HepG2 (cell line): ENCODE results near the gene AGAP1. TPM values are rescaled to one million over a fixed set of nuclear protein-coding genes. Genes with fewer than 3 reads are reported as not detected.

ENCODE experiments used
- CCDC6 ChIP-seq: sonication (generic); formaldehyde crosslinking; IDR thresholded peaks from 2 replicates; pipeline ENCODE4 v1.8.1; 2022; ENCODE audit warnings: mild to moderate bottlenecking, missing genetic modification reagents, moderate library complexity
- CENPX ChIP-seq: sonication (generic); formaldehyde crosslinking; IDR thresholded peaks from 2 replicates; pipeline ENCODE4 v1.9.0; 2021; ENCODE audit warnings: mild to moderate bottlenecking, missing genetic modification reagents, moderate library complexity
- CREM ChIP-seq, 2 experiments: sonication (generic) in 1 of 2; formaldehyde crosslinking in 1 of 2; IDR thresholded peaks; 2 replicates each; pipeline versions ENCODE4 v1.4.0 to v1.6.1; 2016 to 2020; ENCODE audit warnings: antibody characterized with exemption in 1 of 2, mild to moderate bottlenecking in 1 of 2, missing genetic modification reagents in 1 of 2
- CSRNP2 ChIP-seq: sonication (generic); formaldehyde crosslinking; conservative IDR thresholded peaks from 2 replicates; pipeline ENCODE4 v1.8.0; 2022; ENCODE audit warnings: low read depth, missing genetic modification reagents
- GLI4 ChIP-seq: sonication (generic); formaldehyde crosslinking; IDR thresholded peaks from 2 replicates; pipeline ENCODE4 v1.5.1; 2020; ENCODE audit warnings: missing genetic modification reagents, mild to moderate bottlenecking, moderate library complexity, borderline replicate concordance
- HDAC6 ChIP-seq: fragments of 200-600 bp; sonication (generic); IDR thresholded peaks from 2 replicates; pipeline ENCODE4 v1.7.0; 2017; ENCODE audit warnings: mild to moderate bottlenecking, antibody characterized with exemption, low read length, low read depth
- HNRNPLL ChIP-seq: fragments of 200-400 bp; formaldehyde crosslinking; IDR thresholded peaks from 2 replicates; pipeline ENCODE4 v1.6.1; 2017; ENCODE audit warnings: mild to moderate bottlenecking, low read depth, low read length; ENCODE audit not compliant: poor library complexity, severe bottlenecking
- MAZ ChIP-seq, 2 experiments: sonication (generic) in 1 of 2; formaldehyde crosslinking in 1 of 2; IDR thresholded peaks; 2 replicates each; pipeline versions ENCODE4 v1.5.0 to v1.6.1; 2012 to 2020; ENCODE audit warnings: low read depth in 2 of 2, mild to moderate bottlenecking in 2 of 2, borderline replicate concordance in 1 of 2, improper control_type of control experiment in 1 of 2, low read length in 1 of 2, missing genetic modification reagents in 1 of 2, moderate library complexity in 1 of 2
- MIER3 ChIP-seq: IDR thresholded peaks from 2 replicates; pipeline ENCODE4 v1.6.1; 2016; ENCODE audit warnings: missing compliant biosample characterization, borderline replicate concordance
- NR3C1 ChIP-seq: sonication (generic); formaldehyde crosslinking; IDR thresholded peaks from 2 replicates; pipeline ENCODE4 v1.4.0; 2020; ENCODE audit warnings: missing genetic modification reagents
- PAF1 ChIP-seq: IDR thresholded peaks from 2 replicates; pipeline ENCODE4 v1.6.1; 2016; ENCODE audit warnings: missing genetic modification reagents, missing compliant biosample characterization
- PHF8 ChIP-seq: sonication (generic); formaldehyde crosslinking; IDR thresholded peaks from 2 replicates; pipeline ENCODE4 v1.5.0; 2020; ENCODE audit warnings: missing genetic modification reagents
- RAD21 ChIP-seq: fragments of 450-650 bp; formaldehyde crosslinking; IDR thresholded peaks from 2 replicates; pipeline ENCODE4 v1.5.0; 2020; ENCODE audit warnings: mild to moderate bottlenecking
- SMYD3 ChIP-seq: sonication (generic); formaldehyde crosslinking; IDR thresholded peaks from 2 replicates; pipeline ENCODE4 v1.8.1; 2023; ENCODE audit warnings: mild to moderate bottlenecking, missing genetic modification reagents
- SOX6 ChIP-seq, 2 experiments: fragments of 450-650 bp in 1 of 2; sonication (generic) in 1 of 2; formaldehyde crosslinking in 1 of 2; IDR thresholded peaks; 2 replicates each; pipeline versions ENCODE4 v1.4.0 to v1.6.1; 2017 to 2020; ENCODE audit warnings: antibody characterized with exemption in 1 of 2, mild to moderate bottlenecking in 1 of 2, missing genetic modification reagents in 1 of 2
- XBP1 ChIP-seq: sonication (generic); formaldehyde crosslinking; IDR thresholded peaks from 2 replicates; pipeline ENCODE4 v1.5.0; 2020; ENCODE audit warnings: missing genetic modification reagents
- ZBTB14 ChIP-seq: sonication (generic); formaldehyde crosslinking; IDR thresholded peaks from 2 replicates; pipeline ENCODE4 v1.4.0; 2020; ENCODE audit warnings: missing genetic modification reagents
- ZBTB26 ChIP-seq: IDR thresholded peaks from 2 replicates; pipeline ENCODE4 v1.6.1; 2016; ENCODE audit warnings: missing compliant biosample characterization, missing genetic modification reagents, borderline replicate concordance
- ZKSCAN1 ChIP-seq: fragments of 150-350 bp; IDR thresholded peaks from 2 replicates; pipeline ENCODE4 v1.6.1; 2014; ENCODE audit warnings: low read length
- ZNF513 ChIP-seq: sonication (generic); formaldehyde crosslinking; conservative IDR thresholded peaks from 2 replicates; pipeline ENCODE4 v1.5.0; 2020; ENCODE audit warnings: missing genetic modification reagents
- ZSCAN21 ChIP-seq: sonication (generic); formaldehyde crosslinking; IDR thresholded peaks from 2 replicates; pipeline ENCODE4 v1.8.0; 2022; ENCODE audit warnings: mild to moderate bottlenecking, missing genetic modification reagents, moderate library complexity, borderline replicate concordance
- ZSCAN5A ChIP-seq: sonication (generic); formaldehyde crosslinking; IDR thresholded peaks from 2 replicates; pipeline ENCODE4 v1.8.0; 2022; ENCODE audit warnings: mild to moderate bottlenecking, missing genetic modification reagents, borderline replicate concordance
- polyA plus RNA-seq, 8 experiments: library from polyadenylated mRNA; depleted of rRNA in 3 of 8; stranded (reverse) in 7 of 8; unstranded in 1 of 8; fragments of >200 nt; fragmentation: Illumina TruSeq in 4 of 8; extraction: Trizol in 4 of 8; gene quantifications; 2 replicates each; pipeline versions ENCODE4 v1.2.1 to v1.2.3, GENCODE V29; 2011 to 2016; ENCODE audit warnings: low read depth in 4 of 8, missing spikeins in 1 of 8, mixed read lengths in 1 of 8; ENCODE audit not compliant: insufficient read depth in 1 of 8
- total RNA-seq, 5 experiments: library from RNA; depleted of rRNA; stranded (reverse); fragments of >200 nt; fragmentation: Illumina TruSeq; extraction: Trizol; gene quantifications; 2 replicates each; pipeline ENCODE4 v1.2.3, GENCODE V29; 2016; ENCODE audit warnings: low read depth in 1 of 5

AGAP1 gene
- total and polyA plus RNA-seq, 2 of the 13 experiments (the other 11 are each of a cell fraction or from before 2014, with no cell fraction given): 21.2 to 32.7 TPM

GRCh38 chr2:236105955-236106607 lies 612.2 kb downstream of the AGAP1 start (continued):
- TF ChIP-seq CCDC6 (CRISPR knock-in tag) (no peak), ZBTB14 (CRISPR knock-in tag) (no peak), CSRNP2 (CRISPR knock-in tag) (no peak), NR3C1 (no peak), SOX6 (IDR thresholded peaks at IDR 0.05) (no peak), SOX6 (CRISPR knock-in tag; IDR thresholded peaks at IDR 0.05) (peak; percentile 47), ZSCAN5A (CRISPR knock-in tag) (no peak), SMYD3 (no peak), ZKSCAN1 (no peak), MAZ (IDR thresholded peaks at IDR 0.05; ENCODE audit: borderline replicate concordance, low read depth, low read length) (no peak), MAZ (CRISPR knock-in tag; IDR thresholded peaks at IDR 0.05; ENCODE audit: low read depth) (no peak), ZBTB26 (CRISPR knock-in tag) (peak; percentile 23; the same call in 1 of the 2 replicates), RAD21 (CRISPR knock-in tag) (no peak), HDAC6 (no peak), GLI4 (no peak), ZNF513 (CRISPR knock-in tag) (no peak), CENPX (CRISPR knock-in tag) (no peak), ZSCAN21 (CRISPR knock-in tag) (no peak), XBP1 (CRISPR knock-in tag) (no peak), MIER3 (peak; percentile 26; the same call in 1 of the 2 replicates), PHF8 (CRISPR knock-in tag) (no peak), PAF1 (CRISPR knock-in tag) (no peak), HNRNPLL (no peak), CREM (IDR thresholded peaks at IDR 0.05) (no peak), CREM (CRISPR knock-in tag; IDR thresholded peaks at IDR 0.05) (no peak)
